Sigmoid colon (tissue), 7 donors: Measurements from ENCODE around the gene MTNR1B. TPM values are rescaled to one million over a fixed set of nuclear protein-coding genes. Genes with fewer than 3 reads are reported as not detected.

ENCODE experiments used
- DNase-seq: peaks from one replicate; pipeline ENCODE4 v3.0.0-alpha.2; 2019
- H3K27ac ChIP-seq, 4 donors: fragments of 200-600 bp; sonication (generic); one replicate each; pipeline ENCODE4 v1.5.1; 2016 to 2019; ENCODE audit warnings: mild to moderate bottlenecking in 1 of 4
- H3K27me3 ChIP-seq, 3 donors: fragments of 200-600 bp; sonication (generic); one replicate each; pipeline ENCODE4 v1.5.1; 2019; ENCODE audit warnings: mild to moderate bottlenecking in 1 of 3
- H3K36me3 ChIP-seq, 4 donors: fragments of 200-600 bp; sonication (generic); one replicate each; pipeline ENCODE4 v1.5.1; 2016 to 2019
- H3K4me1 ChIP-seq, 4 donors: fragments of 200-600 bp; sonication (generic); one replicate each; pipeline ENCODE4 v1.5.1; 2017 to 2019
- H3K4me3 ChIP-seq, 4 donors: fragments of 200-600 bp; sonication (generic); one replicate each; pipeline ENCODE4 v1.5.1; 2017 to 2019; ENCODE audit warnings: mild to moderate bottlenecking in 2 of 4, moderate library complexity in 1 of 4
- H3K9me3 ChIP-seq, 4 donors: fragments of 200-600 bp in 3 of 4; sonication (generic) in 3 of 4; one replicate each; pipeline versions ENCODE4 v1.5.1 to v1.6.1; 2013 to 2019
- CTCF ChIP-seq, 4 experiments: fragments of 450-650 bp in 3 of 4; fragments of 200-600 bp in 1 of 4; IDR thresholded peaks; one replicate each; pipeline ENCODE4 v1.5.1; 2016 to 2019; ENCODE audit warnings: antibody characterized with exemption in 4 of 4, mild to moderate bottlenecking in 3 of 4, moderate library complexity in 2 of 4
- EP300 ChIP-seq, 4 donors: sonication (generic); formaldehyde crosslinking; IDR thresholded peaks; one replicate each; pipeline ENCODE4 v1.6.1; 2017; ENCODE audit warnings: antibody characterized with exemption in 4 of 4
- POLR2A ChIP-seq, 2 donors: fragments of 450-650 bp; IDR thresholded peaks; one replicate each; pipeline ENCODE4 v1.6.1; 2016; ENCODE audit warnings: antibody characterized with exemption in 2 of 2, mild to moderate bottlenecking in 2 of 2, moderate library complexity in 2 of 2
- POLR2AphosphoS5 ChIP-seq, 4 donors: sonication (generic); formaldehyde crosslinking; IDR thresholded peaks; one replicate each; pipeline ENCODE4 v1.6.1; 2017; ENCODE audit warnings: antibody characterized with exemption in 4 of 4
- WGBS, 2 donors: extraction: QIAGEN DNeasy Blood & Tissue Kit; methylation state at CpG; one replicate each; pipeline ENCODE4 v1.1.7; 2013; 5-methylcytosine and 5-hydroxymethylcytosine counted together
- intact Hi-C: fragments of 100-400 bp; cut with DNase I; formaldehyde crosslinking; loops from one replicate; pipeline ENCODE4 v1.15.1; 2023
- polyA plus RNA-seq, 3 donors: library from polyadenylated mRNA; stranded (reverse); fragments of 200-250 nt; gene quantifications; one replicate each; pipeline ENCODE4 v1.2.3, GENCODE V29; 2013
- total RNA-seq, 4 donors: library from RNA; depleted of rRNA; stranded (reverse); fragments of >200 nt; gene quantifications; one replicate each; pipeline ENCODE4 v1.1.0, GENCODE V29; 2016
- donor health status: healthy with polysubstance abuse.
- donor health status: Bipolar disorder and iron deficiency.
- donor health status: healthy.

The MTNR1B gene
- total and polyA plus RNA-seq, 7 donors: not detected

- Histone ChIP-seq H3K9me3 (peaks cover 0 to 3% (median 0%) of the 10 kb centered on the region in 4 donors), H3K4me1 (no peaks in the 10 kb centered on the region), H3K4me3 (no peak overlapping the region), H3K36me3 (no peaks in the 10 kb centered on the region), H3K27me3 (no peaks in the 10 kb centered on the region), H3K27ac (no peak overlapping the region)
- DNase-seq: no peak
- intact Hi-C loops: no loop called here
- 94 to 95% methylated on average over 11 of the region's 11 CpGs for WGBS, 2 donors
- no peak for TF ChIP-seq POLR2AphosphoS5 (IDR thresholded peaks at IDR 0.05)
- TF ChIP-seq CTCF (IDR thresholded peaks at IDR 0.05): no peak
- TF ChIP-seq EP300 (IDR thresholded peaks at IDR 0.05): no peak
- TF ChIP-seq POLR2A (IDR thresholded peaks at IDR 0.05): no peak
Observed at GRCh38 chr11:92929653-92930052, 39.8 kb upstream of the MTNR1B start.

DNA sequence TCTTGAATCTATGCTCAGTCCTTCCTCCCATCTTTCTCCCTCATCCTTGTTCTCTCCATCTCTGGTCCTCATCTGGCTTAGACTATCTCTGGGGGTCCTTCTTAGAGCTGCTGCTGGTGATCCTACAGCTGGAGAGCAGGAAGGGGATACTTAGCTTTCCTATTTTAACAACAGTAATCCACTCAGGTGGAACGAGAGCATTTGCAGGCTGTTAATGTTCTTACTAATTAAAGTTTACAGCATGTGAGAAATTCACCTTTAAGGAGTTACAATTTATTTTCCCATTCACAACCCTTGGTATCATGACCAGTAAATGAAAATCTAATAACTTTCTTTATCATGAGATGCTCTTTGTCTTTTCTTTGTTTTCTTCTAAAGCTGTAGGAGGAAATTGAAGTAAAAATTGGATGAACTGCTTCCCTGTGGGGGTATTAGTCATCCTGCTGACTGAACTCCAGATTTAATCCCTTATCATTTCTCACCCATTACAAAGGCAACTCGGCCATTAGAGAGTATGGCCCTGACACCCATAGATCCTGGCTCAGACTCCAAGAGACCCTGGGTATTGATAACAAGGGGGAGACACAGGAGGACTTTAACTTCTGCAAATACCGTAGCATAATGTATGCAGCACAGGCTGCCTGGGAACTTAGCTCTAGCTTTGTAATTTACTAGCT lies 37.6 kb upstream of the MTNR1B start:
- DNase-seq: no peak
- WGBS, 2 donors: 46 to 61% methylated on average over 3 of the region's 3 CpGs
- TF ChIP-seq CTCF (IDR thresholded peaks at IDR 0.05) (no peak), POLR2AphosphoS5 (IDR thresholded peaks at IDR 0.05) (no peak)
- Histone ChIP-seq H3K36me3 (no peaks in the 10 kb centered on the region), H3K4me3 (no peak overlapping the region), H3K9me3 (no peaks in the 10 kb centered on the region), H3K4me1 (no peaks in the 10 kb centered on the region), H3K27ac (no peak overlapping the region), H3K27me3 (no peaks in the 10 kb centered on the region)
- intact Hi-C loops: no loop called here

DNA sequence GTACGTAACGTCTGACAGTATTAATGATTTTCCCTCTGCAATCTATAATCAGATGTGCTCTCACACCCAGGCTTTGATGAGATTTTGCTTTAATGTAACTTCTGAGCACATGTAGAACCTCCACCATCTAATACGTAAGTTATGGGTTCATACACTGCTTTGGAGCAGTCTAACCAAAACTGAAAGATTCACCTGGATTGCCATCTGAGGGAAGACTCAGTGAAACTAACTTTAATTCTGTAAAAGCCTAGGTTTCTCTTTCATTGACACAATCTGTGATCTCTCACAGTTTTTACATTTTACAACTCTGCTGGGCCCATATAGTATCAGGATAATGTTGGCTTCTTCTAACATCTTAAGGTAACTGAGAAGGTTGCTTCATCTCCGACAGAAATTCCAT lies 30.1 kb upstream of the MTNR1B start:
- Histone ChIP-seq H3K4me1 (no peaks in the 10 kb centered on the region), H3K27ac (no peak overlapping the region), H3K36me3 (no peaks in the 10 kb centered on the region), H3K4me3 (no peak overlapping the region), H3K9me3 (no peaks in the 10 kb centered on the region), H3K27me3 (no peaks in the 10 kb centered on the region)
- TF ChIP-seq POLR2AphosphoS5 (IDR thresholded peaks at IDR 0.05) (no peak), EP300 (IDR thresholded peaks at IDR 0.05) (no peak), CTCF (IDR thresholded peaks at IDR 0.05) (no peak), POLR2A (IDR thresholded peaks at IDR 0.05) (no peak)
- DNase-seq: no peak
- WGBS, 2 donors: 90 to 95% methylated on average over 4 of the region's 4 CpGs
- intact Hi-C loops: no loop called here

DNA sequence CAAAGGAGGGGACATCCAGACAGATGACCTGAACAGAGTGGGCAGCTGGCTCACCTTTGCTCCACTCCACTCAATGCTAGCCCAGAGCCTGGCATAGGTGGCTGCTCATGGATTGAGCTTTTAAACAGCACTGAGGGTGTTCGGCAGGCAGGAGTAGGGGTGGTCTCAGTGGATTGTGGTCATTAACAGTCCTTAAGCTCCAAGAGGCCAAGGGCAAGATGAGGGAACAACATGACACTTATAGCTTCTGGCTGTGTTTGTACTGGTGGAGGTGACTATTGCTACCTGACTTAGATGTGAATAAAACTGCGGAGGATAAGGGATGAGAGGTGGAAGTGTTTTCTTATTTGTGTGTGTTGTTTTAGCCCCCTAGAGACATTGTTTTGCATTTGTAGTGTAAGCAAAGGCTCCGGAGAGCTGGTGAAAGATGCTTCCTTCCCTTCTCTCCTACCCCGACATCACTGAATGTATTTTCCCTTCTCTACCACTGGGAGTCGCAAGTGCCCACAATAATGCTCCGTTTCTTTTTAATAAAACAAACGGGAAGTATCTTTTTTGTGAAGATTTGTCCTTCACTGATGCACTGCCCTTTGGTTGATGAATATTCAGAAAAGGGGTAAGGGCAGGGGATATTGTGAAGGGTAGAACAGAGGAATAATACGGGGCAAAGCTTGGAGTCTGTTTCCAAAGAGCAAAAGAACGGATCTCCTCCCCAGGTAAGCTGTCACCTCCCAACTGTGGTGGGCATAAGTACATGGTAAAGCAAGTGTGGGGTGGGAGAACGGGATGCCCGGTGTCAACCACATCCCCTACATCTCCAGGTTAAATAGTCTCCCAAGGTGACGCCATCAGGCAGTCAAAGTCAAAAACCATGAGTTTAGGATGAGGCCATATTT lies 27.5 kb upstream of the MTNR1B start:
- intact Hi-C loops: loop anchor here (5.0 to 10.0 kb wide), 2 partner anchors 295 to 713 kb away; no protein-coding TSS in a partner anchor
- Histone ChIP-seq H3K9me3 (no peaks in the 10 kb centered on the region), H3K4me3 (no peak overlapping the region), H3K27ac (no peak overlapping the region), H3K27me3 (no peaks in the 10 kb centered on the region), H3K36me3 (no peaks in the 10 kb centered on the region), H3K4me1 (no peaks in the 10 kb centered on the region)
- WGBS, 2 donors: 33 to 36% methylated on average over 12 of the region's 12 CpGs
- no peak for DNase-seq
- TF ChIP-seq EP300 (IDR thresholded peaks at IDR 0.05): no peak
- TF ChIP-seq POLR2A (IDR thresholded peaks at IDR 0.05): no peak
- TF ChIP-seq CTCF (IDR thresholded peaks at IDR 0.05): peak in 3 of 4 experiments; percentile 33 to 46 (median 39)
- TF ChIP-seq POLR2AphosphoS5 (IDR thresholded peaks at IDR 0.05): no peak
